HG03039 (cell line): ENCODE measurements around the gene LAPTM5.
"Not testable (repeated sequence)": the region's sequence is repeated elsewhere in the genome, so short reads cannot be mapped to it uniquely, and the experiment has no call there.

ENCODE experiments used
- ATAC-seq: cut with Tn5 transposase; IDR thresholded peaks from one replicate; pipeline ENCODE4 v1.9.1; 2021; ENCODE audit warnings: mild to moderate bottlenecking, moderate library complexity; ENCODE audit not compliant: unreplicated experiment

The LAPTM5 gene, protein sequence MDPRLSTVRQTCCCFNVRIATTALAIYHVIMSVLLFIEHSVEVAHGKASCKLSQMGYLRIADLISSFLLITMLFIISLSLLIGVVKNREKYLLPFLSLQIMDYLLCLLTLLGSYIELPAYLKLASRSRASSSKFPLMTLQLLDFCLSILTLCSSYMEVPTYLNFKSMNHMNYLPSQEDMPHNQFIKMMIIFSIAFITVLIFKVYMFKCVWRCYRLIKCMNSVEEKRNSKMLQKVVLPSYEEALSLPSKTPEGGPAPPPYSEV

GRCh38 chr1:30757352-30758120, at the start of gene LAPTM5:
Gene LAPTM5 (minus strand): TSS chr1:30757774. CDS start chr1:30757745, 29 bp downstream.
- ATAC-seq = no peak

DNA sequence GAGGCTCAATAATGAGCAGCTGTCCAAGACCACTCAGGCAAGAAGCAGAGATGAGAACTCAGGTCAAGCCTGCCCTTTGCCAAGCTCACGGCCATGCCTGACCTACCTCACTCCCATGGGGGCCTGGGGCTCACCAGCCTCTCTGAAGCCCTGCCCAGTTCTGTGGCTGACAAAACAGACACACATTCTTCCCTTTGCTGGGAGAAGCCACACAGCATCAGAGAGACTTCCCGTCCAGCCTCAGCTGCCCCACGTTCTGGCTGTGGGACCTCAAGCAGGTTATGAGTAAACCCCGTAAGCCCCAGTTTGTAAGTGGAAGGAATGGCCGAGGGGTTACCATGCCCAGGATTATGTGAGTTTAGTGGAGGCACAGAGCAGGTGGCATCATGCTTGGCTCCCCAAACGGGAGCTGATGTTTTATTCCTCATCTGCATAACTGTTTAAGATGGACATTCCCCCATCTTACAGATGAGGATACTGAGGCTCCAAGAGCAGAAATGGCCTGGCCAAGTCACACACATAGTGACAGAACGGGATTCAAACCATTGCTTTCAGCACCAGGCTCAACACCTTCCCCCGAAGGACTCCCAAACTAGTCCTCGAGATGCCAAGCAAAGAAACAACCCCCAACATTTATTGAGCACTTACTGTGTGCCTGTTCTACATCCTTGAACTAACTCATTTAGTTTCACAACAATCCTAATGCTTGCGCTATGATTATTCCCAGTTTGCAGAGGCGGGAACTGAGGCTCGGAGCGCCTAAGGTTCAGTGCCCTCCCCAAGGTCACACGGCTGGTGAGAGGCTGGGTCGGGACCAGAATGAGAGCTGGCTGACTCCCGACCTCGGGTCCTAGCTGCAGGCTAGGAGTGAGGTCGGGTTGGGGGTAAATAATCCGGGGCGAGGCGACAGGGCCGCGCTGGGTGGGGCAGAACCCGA, 49.1 kb upstream of the LAPTM5 start:
- no peak for ATAC-seq

DNA sequence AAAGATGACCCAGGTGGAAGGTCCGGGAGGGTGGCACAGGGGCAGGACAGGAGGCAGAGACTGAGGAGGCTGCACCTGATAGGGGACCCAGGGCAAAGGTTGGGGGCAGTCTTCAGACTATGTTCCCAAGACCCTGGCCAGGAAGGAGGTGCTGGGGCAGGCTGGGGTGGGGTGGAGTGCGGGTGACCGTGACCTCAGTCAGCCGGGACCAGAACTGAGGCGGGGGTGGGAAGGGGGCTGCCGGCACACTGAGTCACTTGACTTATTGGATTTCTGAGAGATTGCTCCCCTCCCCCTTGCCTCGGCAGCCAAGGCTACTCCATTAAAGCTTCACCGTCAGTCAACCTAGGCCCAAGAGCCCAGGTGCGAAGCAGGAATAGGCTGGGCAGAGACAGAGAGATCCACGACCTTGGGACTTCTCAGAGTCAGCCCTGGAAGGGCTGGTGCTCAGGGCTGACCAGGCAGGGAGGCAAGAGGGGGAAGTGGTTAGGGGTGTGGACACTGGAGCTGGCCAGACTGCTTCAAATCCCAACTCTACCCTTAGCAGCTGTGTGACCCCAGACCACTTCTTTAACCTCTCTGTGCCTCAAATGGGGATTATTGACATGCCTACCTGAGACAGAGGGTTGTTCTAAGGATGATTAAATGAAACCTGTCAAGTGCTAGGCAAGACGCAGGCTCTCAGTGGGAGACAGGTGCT, 47.9 kb upstream of the LAPTM5 start:
- no peak for ATAC-seq

DNA sequence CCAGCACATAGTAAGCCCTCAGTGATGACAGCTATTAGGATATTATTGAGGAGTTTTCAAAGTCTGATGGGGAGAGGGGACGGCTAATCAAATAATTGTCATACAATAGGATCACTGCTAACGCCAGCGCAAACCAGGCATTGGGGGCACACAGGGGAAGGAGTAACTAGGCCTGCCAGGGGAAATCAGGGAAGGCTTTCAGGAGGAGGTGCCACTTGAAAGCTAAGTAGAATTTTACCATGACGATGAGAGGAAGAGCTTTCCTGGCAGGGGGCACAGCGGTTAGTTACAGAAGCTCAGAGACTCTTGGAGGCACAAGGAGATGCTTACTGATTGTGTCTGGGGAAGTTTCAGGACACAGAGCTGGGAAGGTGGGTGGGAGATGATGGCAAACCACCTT, 47.2 kb upstream of the LAPTM5 start:
- ATAC-seq = no peak

- ATAC-seq = no peak
Observed at GRCh38 chr1:30804352-30804751, 46.8 kb upstream of the LAPTM5 start.

GRCh38 chr1:30803562-30803961, 46.0 kb upstream of the LAPTM5 start:
- ATAC-seq = no peak

GRCh38 chr1:30801771-30802198, 44.2 kb upstream of the LAPTM5 start:
- no peak for ATAC-seq

GRCh38 chr1:30799233-30799511, 41.6 kb upstream of the LAPTM5 start:
- no peak for ATAC-seq

DNA sequence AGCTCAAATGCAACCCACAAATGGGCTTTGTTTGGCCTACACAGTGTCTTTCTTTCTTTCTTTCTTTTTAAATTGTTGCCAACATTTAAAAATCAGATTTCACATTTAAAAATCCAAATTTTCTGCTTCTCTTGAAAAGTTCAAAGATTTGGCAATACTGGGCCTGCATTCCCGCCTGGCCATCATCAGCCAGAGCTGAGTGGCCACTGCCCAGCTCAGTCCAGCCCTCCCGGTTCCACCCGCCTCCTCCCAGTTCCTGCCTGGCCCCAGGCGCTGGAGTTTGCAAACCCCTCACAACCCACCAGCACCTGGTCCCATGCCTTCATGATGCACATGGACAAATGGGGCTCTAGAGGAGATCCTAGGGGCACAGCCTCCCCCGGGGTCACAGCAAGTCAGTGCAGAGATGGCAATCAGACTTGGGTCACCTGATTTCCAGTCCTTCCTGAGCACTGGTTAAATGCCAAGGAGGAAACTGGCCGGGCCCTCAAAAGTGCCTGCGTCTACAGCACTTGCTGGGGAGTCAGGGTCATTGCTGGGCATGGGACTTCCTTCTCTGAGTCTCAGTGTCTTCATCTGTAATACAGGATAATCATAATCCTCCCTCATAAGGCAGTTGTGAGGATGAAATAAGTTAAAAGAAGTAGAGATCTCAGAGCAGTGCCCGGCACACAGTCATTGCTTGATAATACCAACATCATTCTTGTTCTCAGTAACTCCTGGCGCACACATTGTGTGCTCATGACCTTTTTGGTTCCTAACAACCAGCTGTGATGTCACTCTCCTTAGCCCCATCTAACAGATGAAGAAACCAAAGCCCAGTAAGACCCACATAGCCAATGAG, 41.0 kb upstream of the LAPTM5 start:
- ATAC-seq = no peak

DNA sequence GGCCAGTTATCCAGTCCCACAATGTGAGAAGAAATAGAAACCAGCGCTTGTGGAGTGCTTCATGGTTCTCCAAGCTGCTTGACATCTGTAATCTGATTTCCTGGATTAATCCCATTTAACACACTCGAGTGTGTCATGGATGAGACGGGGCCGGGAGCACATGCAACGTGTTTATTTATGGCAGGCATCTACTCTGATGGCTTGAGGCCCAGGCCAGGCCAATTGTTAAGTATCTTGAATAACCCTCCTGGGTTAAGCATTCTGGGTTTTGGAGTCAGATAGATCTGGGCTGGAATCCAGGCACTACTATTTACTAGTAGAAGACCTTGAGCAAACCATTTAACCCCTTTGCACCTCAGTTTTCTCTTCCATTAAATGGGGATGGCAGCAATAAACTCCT, 37.5 kb upstream of the LAPTM5 start:
- ATAC-seq = no peak

DNA sequence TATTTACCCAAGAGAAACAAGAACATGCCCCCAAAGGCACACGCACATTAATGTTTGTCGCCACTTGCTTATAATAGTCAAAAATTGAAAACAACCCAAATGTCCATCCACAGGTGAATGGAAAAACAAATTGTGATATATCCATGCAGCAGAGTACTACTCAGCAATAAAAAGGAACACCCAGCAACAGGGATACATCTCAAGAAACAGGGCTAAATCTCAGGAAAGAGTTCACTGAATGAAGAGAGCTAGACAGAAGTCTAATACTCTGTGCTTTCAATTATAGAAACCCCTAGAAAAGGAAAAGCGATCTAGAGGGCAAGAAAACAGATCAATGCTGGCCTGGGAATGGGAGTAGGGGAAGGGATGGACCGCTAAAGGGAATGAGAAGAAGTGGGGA, 36.7 kb upstream of the LAPTM5 start:
- no peak for ATAC-seq

- no peak for ATAC-seq
Observed at GRCh38 chr1:30793209-30793608, 35.6 kb upstream of the LAPTM5 start.

- no peak for ATAC-seq
Observed at GRCh38 chr1:30791868-30792267, 34.3 kb upstream of the LAPTM5 start.

DNA sequence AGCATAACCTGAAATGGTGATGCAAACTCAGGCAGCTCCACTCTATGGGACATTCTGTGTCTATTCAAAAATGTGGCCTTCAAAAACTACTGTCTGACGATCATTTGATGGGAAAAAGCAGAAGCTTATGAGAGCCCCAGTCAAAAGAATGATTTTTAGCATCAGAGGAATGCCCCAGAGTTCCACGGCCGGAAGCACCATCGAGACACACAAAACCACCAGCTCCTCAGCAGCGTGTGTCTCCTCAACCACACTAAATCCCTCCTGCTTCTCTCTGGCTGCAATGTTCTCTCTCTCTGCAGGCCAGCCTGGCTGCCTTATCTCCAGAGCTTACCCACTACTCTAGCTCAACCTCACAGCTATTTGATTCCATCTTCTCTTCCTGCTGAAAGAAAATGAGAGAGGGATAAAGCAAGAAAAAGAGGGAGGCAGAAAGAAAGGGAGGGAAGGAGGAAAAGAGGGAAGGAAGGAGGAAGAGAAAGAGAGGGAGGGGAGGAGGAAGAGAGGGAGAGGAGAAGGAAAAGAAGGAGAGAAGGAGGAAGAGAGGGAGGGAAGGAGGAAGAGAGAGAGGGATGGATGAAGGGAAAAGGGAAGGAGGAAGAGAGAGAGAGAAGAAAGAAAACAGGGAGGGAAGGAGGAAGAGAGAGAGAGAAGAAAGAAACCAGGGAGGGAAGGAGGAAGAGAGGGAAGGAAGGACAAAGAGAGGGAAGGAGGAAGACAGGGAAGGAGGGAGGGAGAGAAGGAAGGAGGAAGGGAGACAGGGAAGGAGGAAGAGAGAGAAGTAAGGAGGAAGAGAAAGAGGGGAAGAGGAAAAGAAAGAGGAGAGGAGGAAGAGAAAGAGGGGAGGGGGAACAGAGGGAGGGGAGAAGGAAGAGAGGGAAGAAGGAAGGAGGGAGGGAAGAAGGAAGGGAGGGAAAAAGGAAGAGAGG, 33.5 kb upstream of the LAPTM5 start:
- ATAC-seq = no peak

GRCh38 chr1:30790256-30790525, 32.6 kb upstream of the LAPTM5 start:
- not testable (repeated sequence) for ATAC-seq

- ATAC-seq = no peak
Observed at GRCh38 chr1:30789388-30790255, 32.0 kb upstream of the LAPTM5 start.

DNA sequence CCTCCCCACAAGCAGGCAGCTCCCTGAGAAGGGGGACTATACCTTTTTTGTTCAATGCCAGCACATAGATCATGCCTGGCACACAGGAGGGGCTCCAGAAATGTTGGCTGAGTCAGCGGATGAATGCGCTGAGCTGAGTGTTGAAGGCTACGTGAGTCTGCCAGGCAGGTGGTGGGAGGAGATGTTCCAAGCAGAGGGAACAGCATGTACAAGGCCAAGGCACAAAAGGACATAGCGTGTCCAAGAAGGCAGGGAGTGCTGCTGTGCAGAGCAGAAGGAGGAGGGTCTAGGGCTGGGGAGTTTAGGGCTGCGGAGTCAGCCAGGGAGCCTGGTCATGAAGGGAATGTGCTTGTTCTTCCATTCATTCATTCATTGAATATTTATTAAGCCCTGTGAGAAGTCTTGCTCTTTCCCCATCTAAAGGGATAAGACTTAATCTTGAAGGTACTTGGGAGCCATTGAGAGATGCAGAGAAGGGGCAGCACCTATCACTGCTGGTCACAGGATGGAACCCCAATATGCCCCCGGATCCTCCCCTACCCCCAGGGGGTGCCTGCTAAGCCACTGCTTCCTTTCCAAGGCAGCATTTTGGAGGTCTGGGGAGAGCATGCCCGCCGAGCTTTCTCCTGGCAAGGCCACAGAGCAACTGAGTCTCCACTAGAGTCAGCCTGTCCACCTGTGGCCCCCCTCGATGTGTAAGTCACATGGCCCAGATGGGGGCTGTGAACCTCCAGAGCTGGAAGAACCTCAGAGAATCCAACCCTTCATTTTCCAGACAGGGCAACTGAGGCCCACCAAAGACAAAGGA, 31.2 kb upstream of the LAPTM5 start:
- no peak for ATAC-seq
